Activated CD8-positive, alpha-beta T cell treated with anti-CD3 and anti-CD28 coated beads, Interleukin-2, amount 10 ng/mL, durations not matched to agents 7 days and 5 days (primary cell): ENCODE data around the gene ART3. TPM values are rescaled to one million over a fixed set of nuclear protein-coding genes. Genes with fewer than 3 reads are reported as not detected.
"Not testable (repeated sequence)": the region's sequence is repeated elsewhere in the genome, so short reads cannot be mapped to it uniquely, and the experiment has no call there.

Experiments
- ATAC-seq: fragments of 150-1000 bp; cut with Tn5 transposase; one replicate; pipeline ENCODE4 v1.10.0; 2021; ENCODE audit warnings: moderate library complexity
- CTCF ChIA-PET: fragments of 350-600 bp; sonication (Branson Sonifier 250); formaldehyde crosslinking; loops from one replicate; lab custom pipeline; 2021; ENCODE audit warnings: antibody characterized with exemption; lab: Charles Lee
- POLR2A ChIA-PET: fragments of 350-600 bp; sonication (Branson Sonifier 250); formaldehyde crosslinking; loops from one replicate; lab custom pipeline; 2021; ENCODE audit warnings: antibody characterized with exemption; lab: Charles Lee
- DNase-seq: peaks from one replicate; pipeline ENCODE4 v3.0.0-alpha.2; 2020
- H3K27ac Mint-ChIP-seq: one replicate; pipeline ENCODE4 v1.8.0; 2021; ENCODE audit warnings: mild to moderate bottlenecking, mixed read lengths
- H3K27me3 Mint-ChIP-seq: one replicate; pipeline ENCODE4 v1.8.0; 2021; ENCODE audit warnings: low read depth, mixed read lengths
- H3K36me3 Mint-ChIP-seq: one replicate; pipeline ENCODE4 v1.8.0; 2021; ENCODE audit warnings: low read depth, mixed read lengths
- H3K4me1 Mint-ChIP-seq: one replicate; pipeline ENCODE4 v1.8.0; 2021; ENCODE audit warnings: low read depth, mixed read lengths
- H3K4me3 Mint-ChIP-seq: one replicate; pipeline ENCODE4 v1.8.0; 2021; ENCODE audit warnings: mild to moderate bottlenecking, mixed read lengths
- H3K9me3 Mint-ChIP-seq: one replicate; pipeline ENCODE4 v1.8.0; 2022; ENCODE audit warnings: mixed read lengths; ENCODE audit not compliant: insufficient read depth
- total RNA-seq, 2 experiments: library from RNA; stranded (reverse); gene quantifications; one replicate each; pipeline ENCODE4 v1.2.3, GENCODE V29; 2021

ART3 gene, protein sequence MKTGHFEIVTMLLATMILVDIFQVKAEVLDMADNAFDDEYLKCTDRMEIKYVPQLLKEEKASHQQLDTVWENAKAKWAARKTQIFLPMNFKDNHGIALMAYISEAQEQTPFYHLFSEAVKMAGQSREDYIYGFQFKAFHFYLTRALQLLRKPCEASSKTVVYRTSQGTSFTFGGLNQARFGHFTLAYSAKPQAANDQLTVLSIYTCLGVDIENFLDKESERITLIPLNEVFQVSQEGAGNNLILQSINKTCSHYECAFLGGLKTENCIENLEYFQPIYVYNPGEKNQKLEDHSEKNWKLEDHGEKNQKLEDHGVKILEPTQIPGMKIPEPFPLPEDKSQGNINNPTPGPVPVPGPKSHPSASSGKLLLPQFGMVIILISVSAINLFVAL
- not detected for total RNA-seq

DNA sequence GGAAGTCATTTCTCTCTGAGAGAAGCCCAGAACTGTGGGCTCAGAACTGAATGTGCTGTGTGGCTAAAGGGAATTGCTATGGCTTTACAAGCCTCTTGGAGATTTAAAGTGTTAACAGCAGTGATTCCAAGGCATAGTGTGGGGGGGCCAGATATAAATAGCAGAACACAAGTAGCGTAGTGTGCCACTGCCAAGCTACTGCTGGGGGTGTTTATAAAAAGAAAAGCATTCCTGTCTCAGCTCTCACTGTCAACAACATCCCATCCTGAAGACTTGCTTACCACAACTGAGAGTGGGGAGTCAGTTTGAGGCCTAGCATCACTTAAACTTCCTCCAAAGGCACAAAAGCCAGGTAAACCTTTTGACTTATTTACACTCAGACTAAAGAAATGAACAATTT, at the start of gene ART3:
Gene ART3, plus strand, starts transcription at position 242 of the 400 bp plus-strand sequence. CDS start 1,181 bp downstream, outside the sequence.
- Mint-ChIP-seq H3K36me3 (no peaks in the 10 kb centered on the region), H3K9me3 (no peaks in the 10 kb centered on the region), H3K27ac (no peak within 1 kb of the TSS), H3K4me3 (no peak within 1 kb of the TSS), H3K27me3 (peaks cover 7% of the 10 kb centered on the region), H3K4me1 (no peaks in the 10 kb centered on the region)
- POLR2A ChIA-PET: no interaction called here
- ATAC-seq (no peak), DNase-seq (no peak)
- CTCF ChIA-PET: interaction anchor here (0.6 to 1.4 kb wide), 4 partner anchors 8 to 159 kb away, joined by 3 to 5 read pairs (median 3); no protein-coding TSS in a partner anchor

DNA sequence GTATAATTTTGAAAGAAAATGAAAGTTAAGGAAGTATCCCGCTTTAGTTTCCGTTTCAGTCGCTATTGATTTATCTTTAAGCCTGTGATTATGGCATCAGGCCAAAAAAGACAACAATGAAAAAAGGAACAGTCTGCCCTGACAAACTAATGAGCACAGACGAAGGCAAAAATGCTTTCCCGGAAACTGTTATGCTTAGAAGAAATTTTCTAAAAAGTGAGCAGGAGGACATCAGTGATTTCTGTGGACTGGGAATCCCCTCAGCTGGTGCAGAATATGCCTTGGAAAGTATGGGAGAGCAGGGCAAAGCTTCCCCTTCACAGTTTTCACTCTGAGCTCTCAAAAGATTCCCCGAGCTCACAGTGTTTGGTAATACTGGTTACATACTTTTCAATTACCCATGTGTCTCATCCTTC, 46.2 kb upstream of the ART3 start:
- ATAC-seq (peak; percentile 36), DNase-seq (no peak)
- ChIA-PET CTCF (no interaction called here), POLR2A (no interaction called here)
- peaks cover 7% of the 10 kb centered on the region for H3K27me3 Mint-ChIP-seq
- no peaks in the 10 kb centered on the region for H3K9me3 Mint-ChIP-seq
- H3K4me3 Mint-ChIP-seq: peak overlapping the region; percentile 24
- H3K36me3 Mint-ChIP-seq: no peaks in the 10 kb centered on the region
- no peak overlapping the region for H3K27ac Mint-ChIP-seq
- peaks cover 15% of the 10 kb centered on the region for H3K4me1 Mint-ChIP-seq

DNA sequence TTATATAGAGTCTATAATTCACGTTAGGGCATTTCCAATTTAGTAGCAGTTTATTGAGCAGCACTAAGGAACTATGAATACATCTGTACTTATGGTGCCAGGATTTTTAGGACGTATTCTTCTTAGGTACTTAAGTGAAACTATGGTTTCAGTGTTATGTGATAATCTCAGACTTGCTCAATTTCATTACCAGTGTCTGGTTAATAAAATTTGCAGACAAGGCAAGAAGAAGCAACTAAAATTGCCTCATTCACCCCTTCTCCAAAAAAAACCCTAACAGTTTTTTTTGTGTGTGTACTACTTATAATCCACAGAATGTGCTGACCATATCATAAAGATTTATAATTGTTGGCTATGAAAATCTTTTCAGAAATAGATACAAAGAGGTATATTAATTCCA, 45.2 kb upstream of the ART3 start:
- no peaks in the 10 kb centered on the region for H3K9me3 Mint-ChIP-seq
- peaks cover 11% of the 10 kb centered on the region for H3K27me3 Mint-ChIP-seq
- H3K4me3 Mint-ChIP-seq: no peak overlapping the region
- H3K27ac Mint-ChIP-seq: no peak overlapping the region
- ChIA-PET CTCF (interaction anchor here (1.0 kb wide), 1 partner anchor 33 kb away, joined by 4 read pairs; no protein-coding TSS in a partner anchor), POLR2A (no interaction called here)
- no peak for DNase-seq
- peaks cover 9% of the 10 kb centered on the region for H3K4me1 Mint-ChIP-seq
- ATAC-seq: no peak
- H3K36me3 Mint-ChIP-seq: no peaks in the 10 kb centered on the region

DNA sequence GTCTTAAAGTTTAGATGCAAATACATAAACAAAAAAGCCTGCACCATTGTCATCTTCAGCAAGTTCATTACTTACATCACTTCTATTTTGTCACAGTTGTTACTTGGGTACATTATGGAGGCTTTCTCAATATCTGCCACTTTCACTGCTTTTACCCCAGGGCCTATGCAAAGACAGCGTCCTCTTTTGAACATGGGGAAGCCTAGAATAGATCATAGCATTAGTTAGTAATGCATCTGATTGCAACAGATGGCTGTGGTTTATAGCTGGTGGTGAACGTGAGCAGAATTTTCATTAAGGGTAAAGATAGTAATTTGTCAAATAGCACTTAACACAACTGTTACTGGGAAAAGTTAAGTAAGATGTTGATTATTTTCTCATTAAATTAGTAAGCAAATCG, 39.4 kb upstream of the ART3 start:
- H3K4me3 Mint-ChIP-seq: no peak overlapping the region
- CTCF ChIA-PET: no interaction called here
- no peaks in the 10 kb centered on the region for H3K36me3 Mint-ChIP-seq
- DNase-seq (no peak), ATAC-seq (no peak)
- H3K27ac Mint-ChIP-seq: no peak overlapping the region
- POLR2A ChIA-PET: no interaction called here
- H3K9me3 Mint-ChIP-seq: no peaks in the 10 kb centered on the region
- peaks cover 9% of the 10 kb centered on the region for H3K27me3 Mint-ChIP-seq
- H3K4me1 Mint-ChIP-seq: no peaks in the 10 kb centered on the region

DNA sequence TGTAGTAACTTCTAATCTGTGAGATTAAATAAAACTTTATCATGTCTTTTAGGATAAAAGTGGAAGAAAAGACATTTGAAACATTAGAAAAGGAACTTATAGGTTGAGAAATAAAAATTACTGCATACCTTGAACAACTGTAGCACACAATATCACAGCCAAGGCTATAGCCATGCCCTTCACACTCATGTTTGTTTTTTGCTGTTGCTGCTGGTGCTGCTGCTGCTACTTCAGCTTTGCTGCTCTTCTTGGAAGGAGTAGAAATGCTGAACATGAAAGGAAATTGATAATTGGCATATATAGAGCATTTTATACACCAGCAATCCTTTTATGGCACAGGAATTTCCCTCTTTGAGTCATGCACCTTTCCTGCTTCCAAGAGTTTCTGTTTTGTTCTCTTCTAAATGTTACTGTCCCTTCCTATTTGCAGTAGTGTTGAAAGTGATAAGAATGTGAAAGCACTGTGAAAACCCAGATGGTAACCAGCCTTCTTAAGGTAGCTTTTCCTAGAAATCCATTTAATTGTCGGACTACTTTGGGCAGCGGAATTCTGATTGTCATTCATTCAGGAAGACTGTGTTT, 38.6 kb upstream of the ART3 start, which contains the start of gene CXCL11:
Gene CXCL11, minus strand, starts transcription at position 272 of the 582 bp plus-strand sequence. Its CDS starts 83 bp downstream, at position 189.
- no peaks in the 10 kb centered on the region for H3K4me1 Mint-ChIP-seq
- no peak within 1 kb of the TSS for H3K27ac Mint-ChIP-seq
- H3K36me3 Mint-ChIP-seq: no peaks in the 10 kb centered on the region
- ChIA-PET POLR2A (no interaction called here), CTCF (no interaction called here)
- H3K4me3 Mint-ChIP-seq: no peak within 1 kb of the TSS
- ATAC-seq (no peak), DNase-seq (no peak)
- H3K9me3 Mint-ChIP-seq: no peaks in the 10 kb centered on the region
- peaks cover 5% of the 10 kb centered on the region for H3K27me3 Mint-ChIP-seq

DNA sequence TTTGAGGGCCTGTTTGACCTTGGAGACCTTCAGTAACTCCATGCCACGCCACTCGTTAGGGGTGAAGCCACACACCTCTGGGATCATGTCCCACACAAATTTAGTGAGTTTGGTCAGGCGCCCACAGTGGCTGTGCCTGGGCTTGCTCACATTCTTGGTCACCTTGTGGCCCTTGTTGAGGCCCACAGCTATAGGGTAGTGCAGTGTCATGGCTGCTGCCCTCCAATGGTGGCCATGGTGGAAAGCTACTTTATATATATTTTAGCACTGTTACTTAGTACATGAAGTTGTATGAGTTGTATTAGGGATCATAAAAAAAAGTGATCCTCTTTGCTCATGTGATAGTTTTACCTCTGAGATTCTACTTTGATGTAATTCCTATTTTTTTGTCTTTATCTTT, 37.7 kb upstream of the ART3 start:
- Mint-ChIP-seq H3K9me3 (no peaks in the 10 kb centered on the region), H3K27ac (no peak overlapping the region), H3K27me3 (peaks cover 5% of the 10 kb centered on the region), H3K4me1 (no peaks in the 10 kb centered on the region), H3K4me3 (no peak overlapping the region), H3K36me3 (no peaks in the 10 kb centered on the region)
- ChIA-PET CTCF (interaction anchor here (0.7 kb wide), 1 partner anchor 310 kb away, joined by 3 read pairs; no protein-coding TSS in a partner anchor), POLR2A (no interaction called here)
- DNase-seq: no peak
- ATAC-seq: no peak

DNA sequence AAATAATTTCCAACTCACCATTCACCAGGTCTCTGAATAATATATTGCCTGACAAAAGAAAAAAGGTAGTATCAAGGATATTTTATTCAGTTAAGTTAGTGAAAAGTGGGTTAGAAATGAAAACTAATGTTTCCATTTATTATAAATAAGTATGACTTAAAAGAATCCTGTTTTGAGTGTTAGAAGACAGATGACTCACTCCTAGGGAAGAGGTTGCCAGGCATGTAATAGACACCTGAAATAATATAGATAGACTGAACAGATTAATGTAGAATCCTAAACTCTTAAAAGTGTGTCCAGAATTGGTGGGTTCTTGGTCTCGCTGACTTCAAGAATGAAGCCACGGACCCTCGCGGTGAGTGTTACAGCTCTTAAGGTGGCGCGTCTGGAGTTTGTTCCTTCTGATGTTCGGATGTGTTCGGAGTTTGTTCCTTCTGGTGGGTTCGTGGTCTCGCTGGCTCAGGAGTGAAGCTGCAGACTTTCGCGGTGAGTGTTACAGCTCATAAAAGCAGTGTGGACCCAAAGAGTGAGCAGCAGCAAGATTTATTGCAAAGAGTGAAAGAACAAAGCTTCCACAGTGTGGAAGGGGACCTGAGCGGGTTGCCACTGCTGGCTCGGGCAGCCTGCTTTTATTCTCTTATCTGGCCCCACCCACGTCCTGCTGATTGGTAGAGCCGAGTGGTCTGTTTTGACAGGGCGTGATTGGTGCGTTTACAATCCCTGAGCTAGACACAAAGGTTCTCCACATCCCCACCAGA, 32.1 kb upstream of the ART3 start:
- peak overlapping the region; percentile 28 for H3K4me3 Mint-ChIP-seq
- CTCF ChIA-PET: interaction anchor here (0.9 to 1.4 kb wide), 2 partner anchors 12 to 47 kb away, joined by 3 to 4 read pairs; no protein-coding TSS in a partner anchor
- H3K27me3 Mint-ChIP-seq, H3K36me3 Mint-ChIP-seq, POLR2A ChIA-PET, H3K9me3 Mint-ChIP-seq, DNase-seq, ATAC-seq, H3K4me1 Mint-ChIP-seq, H3K27ac Mint-ChIP-seq: not testable (repeated sequence)

DNA sequence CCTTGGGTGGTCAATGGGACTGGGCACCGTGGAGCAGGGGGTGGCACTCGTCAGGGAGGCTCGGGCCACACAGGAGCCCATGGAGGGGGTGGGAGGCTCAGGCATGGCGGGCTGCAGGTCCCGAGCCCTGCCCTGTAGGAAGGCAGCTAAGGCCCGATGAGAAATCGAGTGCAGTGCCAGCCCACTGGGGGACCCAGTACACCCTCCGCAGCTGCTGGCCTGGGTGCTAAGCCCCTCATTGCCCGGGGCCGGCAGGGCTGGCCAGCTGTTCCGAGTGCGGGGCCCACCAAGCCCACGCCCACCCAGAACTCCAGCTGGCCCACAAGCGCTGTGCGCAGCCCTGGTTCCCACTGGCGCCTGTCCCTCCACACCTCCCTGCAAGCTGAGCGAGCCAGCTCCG, 31.2 kb upstream of the ART3 start:
- H3K36me3 Mint-ChIP-seq, H3K27me3 Mint-ChIP-seq, H3K4me3 Mint-ChIP-seq, ATAC-seq, POLR2A ChIA-PET, H3K9me3 Mint-ChIP-seq, CTCF ChIA-PET, H3K4me1 Mint-ChIP-seq, H3K27ac Mint-ChIP-seq, DNase-seq: not testable (repeated sequence)

DNA sequence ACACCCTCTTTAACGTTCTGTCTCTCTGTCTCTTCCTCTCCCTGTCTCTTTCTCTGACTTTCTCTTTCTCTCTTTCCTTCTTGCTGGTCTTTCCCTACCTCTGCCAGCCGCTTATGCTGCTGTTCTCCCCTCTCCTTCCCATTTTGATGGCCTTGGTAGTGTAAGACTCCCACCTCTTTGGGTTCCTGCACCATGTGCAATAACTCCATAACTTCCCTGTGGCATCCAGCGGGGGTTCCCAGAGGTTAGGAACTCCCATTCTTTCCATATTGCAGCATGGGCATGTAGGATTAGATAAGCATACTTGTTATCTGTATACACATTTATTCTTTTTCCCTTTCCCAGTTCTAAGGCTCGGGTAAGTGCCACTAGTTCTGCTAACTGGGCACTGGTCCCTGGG, 29.8 kb upstream of the ART3 start:
- DNase-seq, POLR2A ChIA-PET, ATAC-seq, H3K36me3 Mint-ChIP-seq, CTCF ChIA-PET, H3K4me3 Mint-ChIP-seq, H3K4me1 Mint-ChIP-seq, H3K27me3 Mint-ChIP-seq, H3K9me3 Mint-ChIP-seq, H3K27ac Mint-ChIP-seq: not testable (repeated sequence)

DNA sequence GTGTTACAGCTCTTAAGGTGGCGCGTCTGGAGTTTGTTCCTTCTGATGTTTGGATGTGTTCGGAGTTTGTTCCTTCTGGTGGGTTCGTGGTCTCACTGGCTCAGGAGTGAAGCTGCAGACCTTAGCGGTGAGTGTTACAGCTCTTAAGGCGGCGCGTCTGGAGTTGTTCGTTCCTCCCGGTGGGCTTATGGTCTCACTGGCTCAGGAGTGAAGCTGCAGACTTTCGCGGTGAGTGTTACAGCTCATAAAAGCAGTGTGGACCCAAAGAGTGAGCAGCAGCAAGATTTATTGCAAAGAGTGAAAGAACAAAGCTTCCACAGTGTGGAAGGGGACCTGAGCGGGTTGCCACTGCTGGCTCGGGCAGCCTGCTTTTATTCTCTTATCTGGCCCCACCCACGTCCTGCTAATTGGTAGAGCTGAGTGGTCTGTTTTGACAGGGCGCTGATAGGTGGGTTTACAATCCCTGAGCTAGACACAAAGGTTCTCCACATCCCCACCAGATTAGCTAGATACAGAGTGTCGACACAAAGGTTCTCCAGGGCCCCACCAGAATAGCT, 24.6 kb upstream of the ART3 start:
- POLR2A ChIA-PET, H3K27ac Mint-ChIP-seq, CTCF ChIA-PET, H3K36me3 Mint-ChIP-seq, H3K9me3 Mint-ChIP-seq, H3K27me3 Mint-ChIP-seq, H3K4me1 Mint-ChIP-seq, H3K4me3 Mint-ChIP-seq, DNase-seq, ATAC-seq: not testable (repeated sequence)

DNA sequence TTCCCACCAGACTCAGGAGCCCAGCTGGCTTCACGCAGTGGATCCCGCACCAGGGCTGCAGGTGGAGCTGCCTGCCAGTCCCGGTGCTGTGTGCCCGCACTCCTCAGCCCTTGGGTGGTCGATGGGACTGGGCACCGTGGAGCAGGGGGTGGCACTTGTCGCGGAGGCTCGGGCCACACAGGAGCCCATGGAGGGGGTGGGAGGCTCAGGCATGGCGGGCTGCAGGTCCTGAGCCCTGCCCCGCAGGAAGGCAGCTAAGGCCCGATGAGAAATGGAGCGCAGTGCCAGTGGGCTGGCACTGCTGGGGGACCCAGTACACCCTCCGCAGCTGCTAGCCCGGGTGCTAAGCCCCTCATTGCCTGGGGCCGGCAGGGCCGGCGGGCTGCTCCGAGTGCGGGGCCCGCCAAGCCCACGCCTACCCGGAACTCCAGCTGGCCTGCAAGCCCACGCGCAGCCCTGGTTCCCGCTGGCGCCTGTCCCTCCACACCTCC, 23.9 kb upstream of the ART3 start:
- CTCF ChIA-PET, DNase-seq, H3K36me3 Mint-ChIP-seq, H3K4me3 Mint-ChIP-seq, H3K27ac Mint-ChIP-seq, POLR2A ChIA-PET, H3K4me1 Mint-ChIP-seq, H3K9me3 Mint-ChIP-seq, H3K27me3 Mint-ChIP-seq, ATAC-seq: not testable (repeated sequence)
